HG03565 (cell line): ENCODE measurements around the gene ZNF516.
"Not testable (repeated sequence)": the region's sequence is repeated elsewhere in the genome, so short reads cannot be mapped to it uniquely, and the experiment has no call there.

ENCODE experiments used
- ATAC-seq: cut with Tn5 transposase; IDR thresholded peaks from one replicate; pipeline ENCODE4 v1.9.1; 2021; ENCODE audit warnings: mild to moderate bottlenecking, moderate library complexity; ENCODE audit not compliant: unreplicated experiment

ZNF516 gene

DNA sequence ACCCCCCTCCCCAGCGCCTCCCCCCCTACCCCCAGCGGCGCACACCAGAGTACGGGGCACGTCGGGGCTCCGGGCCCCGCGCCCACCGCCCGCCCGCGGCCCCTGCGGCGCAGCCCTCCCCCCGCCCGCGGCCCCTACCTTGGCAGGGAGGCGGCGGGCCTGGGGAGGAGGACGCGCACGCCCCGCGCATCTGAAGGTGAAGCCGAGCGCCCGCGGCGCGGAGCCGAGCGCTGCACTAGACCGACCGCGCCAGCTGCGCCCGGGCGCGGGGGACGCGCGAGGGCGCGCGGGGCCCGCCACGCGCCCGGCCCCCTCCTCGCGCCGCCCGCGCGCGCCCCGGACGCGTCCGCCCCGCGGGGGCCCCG, at the start of gene ZNF516:
TSS of gene ZNF516 (minus strand) at position 237 of the 365 bp plus-strand sequence. CDS start 52,188 bp downstream, outside the sequence.
- no peak for ATAC-seq

- ATAC-seq, result no peak
Measured at GRCh38 chr18:76538846-76539245, 43.8 kb upstream of the ZNF516 start.

DNA sequence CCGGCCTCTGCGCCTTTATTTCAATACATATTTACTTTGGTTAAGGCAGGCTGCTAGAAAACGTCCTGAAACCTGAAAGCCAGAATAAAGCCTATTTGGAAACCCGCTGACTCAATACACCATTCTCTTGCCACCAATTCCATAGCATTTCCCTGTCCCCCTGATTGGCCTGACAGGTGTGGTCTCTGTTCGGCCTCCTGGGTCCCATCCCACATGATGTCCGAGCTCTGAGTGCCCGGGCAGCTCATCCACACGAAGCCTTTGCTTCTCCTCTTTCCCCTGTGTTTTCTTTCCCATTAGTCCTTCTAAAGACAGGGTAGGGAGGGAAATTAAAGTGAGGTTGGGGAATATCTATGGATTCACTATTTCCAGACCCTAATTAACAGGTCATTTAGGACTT, 42.6 kb upstream of the ZNF516 start:
- no peak for ATAC-seq

DNA sequence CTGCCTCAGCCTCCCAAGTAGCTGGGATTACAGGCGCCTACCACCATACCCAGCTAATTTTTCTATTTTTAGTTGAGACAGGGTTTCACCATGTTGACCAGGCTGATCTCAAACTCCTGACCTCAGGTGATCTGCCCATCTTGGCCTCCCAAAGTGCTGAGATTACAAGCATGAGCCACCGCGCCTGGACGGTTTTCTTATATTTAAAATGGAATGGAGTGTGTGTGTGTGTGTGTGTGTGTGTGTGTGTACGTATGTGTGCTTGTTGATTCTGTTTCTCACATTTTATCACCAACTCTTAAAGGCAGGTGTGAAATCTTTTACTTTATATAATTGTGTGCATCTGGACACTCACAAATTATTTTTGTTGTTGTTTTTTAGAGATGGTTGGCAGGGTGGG, 41.6 kb upstream of the ZNF516 start:
- ATAC-seq, result not testable (repeated sequence)

DNA sequence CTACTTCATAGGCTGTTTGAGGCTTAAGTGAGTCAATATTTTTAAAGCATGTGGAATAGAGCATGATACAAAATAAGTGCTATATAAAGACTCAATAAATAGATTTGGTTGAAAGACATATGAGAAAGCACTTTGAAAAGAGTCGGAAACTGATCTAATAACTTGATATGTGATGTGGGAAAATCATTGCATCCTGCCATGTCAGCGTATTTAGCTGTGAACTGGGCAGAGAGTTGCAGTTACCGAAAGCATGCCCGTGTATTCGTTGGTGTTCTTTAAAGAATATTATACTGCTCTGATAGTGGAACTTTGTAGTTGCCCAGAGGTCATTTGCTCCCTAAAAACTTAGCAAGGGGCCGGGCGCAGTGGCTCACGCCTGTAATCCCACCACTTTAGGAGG, 37.8 kb upstream of the ZNF516 start:
- no peak for ATAC-seq

- no peak for ATAC-seq
Measured at GRCh38 chr18:76530846-76531245, 35.8 kb upstream of the ZNF516 start.

- no peak for ATAC-seq
Measured at GRCh38 chr18:76530391-76530790, 35.3 kb upstream of the ZNF516 start.

DNA sequence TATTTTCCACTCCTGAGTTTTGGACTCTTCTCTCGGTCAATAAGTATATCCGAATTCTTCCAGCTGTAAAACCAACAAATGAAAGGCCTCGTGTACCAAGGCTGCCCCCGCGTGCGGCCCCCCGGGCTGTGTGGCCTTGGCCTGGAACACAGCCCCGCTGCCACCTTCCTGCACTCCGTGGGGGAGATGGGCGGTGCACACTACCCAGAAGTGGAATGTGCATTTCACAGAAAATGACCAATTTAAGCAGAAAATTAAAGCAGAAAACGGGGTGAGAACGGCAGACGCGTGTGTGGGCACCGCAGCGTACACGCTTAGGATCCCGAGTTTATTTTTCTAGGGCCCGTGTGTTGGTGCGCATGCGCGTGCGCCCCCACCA, 34.4 kb upstream of the ZNF516 start:
- ATAC-seq, result no peak

- no peak for ATAC-seq
Measured at GRCh38 chr18:76528477-76529432, 33.7 kb upstream of the ZNF516 start.

GRCh38 chr18:76525911-76526310, 30.9 kb upstream of the ZNF516 start:
- no peak for ATAC-seq

DNA sequence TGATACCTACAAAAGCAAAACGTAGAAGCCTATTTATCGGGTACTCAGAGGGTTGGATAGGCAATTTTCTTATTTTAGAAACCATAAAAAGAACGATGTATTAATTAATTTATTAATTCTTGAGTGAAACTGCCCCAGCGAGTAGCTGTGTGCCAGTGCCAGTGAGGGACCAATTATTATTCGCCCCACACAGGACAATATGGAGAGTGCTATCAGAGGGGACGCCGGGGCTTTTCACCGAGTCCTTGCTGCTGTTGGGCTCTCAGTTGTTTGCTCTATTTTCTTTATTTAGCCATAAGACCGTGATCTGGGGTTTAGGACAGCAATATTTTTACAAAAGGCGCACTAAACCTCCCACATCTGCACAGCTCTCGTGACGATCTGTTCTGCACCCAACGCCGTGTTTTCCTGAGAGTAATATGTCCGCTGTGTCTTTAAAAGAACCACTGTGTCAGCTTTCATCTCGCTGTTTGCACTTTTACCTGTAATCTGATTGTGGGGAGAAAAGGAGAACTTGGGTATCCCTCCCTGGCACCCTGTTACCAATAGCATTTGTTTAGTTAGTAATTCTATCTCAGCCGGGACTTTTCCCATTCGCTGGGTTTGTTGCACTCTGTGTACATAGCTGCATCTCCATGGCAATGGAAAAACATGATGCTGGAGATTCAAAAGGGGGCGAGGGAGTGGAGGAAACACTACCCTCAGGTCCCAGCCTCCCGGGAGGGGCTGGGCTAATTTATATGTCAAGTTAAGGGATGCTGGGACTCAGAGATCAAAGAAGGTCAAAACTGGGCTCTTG, 30.1 kb upstream of the ZNF516 start:
- ATAC-seq, result no peak

DNA sequence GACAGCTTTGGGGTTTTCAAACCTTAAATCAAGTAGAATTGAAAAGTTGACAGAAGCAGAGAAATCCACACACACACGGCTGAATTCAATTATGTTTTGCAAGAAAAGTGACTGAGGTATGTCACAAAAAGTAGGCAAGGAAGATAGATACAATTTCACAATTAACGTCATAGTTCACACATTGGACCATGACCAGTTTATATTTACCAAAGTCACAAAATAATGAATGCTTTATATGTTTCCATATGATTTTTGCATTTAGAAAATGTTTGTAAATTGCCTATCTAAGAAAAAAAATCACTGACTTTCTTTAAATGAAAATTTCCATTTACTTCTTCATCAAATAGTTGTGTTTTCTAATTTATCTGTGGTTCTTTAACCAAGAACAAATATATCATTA, 29.4 kb upstream of the ZNF516 start:
- ATAC-seq, result no peak

DNA sequence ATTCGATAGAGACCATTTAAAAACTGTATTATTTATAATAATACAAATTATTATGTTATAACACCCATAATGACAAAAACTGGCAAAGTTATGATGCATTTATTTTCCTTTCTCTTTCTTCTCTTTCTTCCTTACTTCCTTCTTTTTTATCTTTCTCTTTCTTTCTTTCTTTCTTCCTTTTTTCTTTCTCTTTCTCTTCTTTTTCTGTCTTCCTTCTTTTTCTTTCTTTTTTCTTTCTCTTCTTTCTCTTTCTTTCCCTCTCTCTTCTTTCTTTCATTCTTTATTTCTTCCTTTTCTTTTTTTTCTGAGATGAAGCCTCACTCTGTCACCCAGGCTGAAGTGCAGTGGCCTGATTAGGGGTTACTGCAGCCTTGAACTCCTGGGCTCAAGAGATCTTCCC, 27.5 kb upstream of the ZNF516 start:
- ATAC-seq, result no peak

DNA sequence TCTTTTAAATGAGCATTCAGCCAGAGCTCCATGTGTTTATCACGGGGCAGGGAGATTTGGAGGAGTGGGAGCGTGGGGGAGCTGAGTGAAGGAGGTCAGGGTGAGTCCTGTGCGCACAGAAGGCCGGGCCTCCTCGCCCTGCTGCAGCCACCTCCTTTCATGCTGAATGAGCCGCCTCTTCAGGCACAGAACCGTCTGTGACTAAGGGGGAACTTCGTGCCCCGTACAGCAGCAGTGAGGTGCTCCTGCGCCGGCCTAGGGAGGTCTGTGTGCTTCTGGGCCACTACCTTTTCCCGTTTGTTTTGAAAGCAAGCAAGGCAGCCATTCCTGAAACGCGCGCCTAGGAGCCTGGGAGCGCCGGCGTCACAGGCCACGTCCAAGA, 27.1 kb upstream of the ZNF516 start:
- ATAC-seq, result no peak

DNA sequence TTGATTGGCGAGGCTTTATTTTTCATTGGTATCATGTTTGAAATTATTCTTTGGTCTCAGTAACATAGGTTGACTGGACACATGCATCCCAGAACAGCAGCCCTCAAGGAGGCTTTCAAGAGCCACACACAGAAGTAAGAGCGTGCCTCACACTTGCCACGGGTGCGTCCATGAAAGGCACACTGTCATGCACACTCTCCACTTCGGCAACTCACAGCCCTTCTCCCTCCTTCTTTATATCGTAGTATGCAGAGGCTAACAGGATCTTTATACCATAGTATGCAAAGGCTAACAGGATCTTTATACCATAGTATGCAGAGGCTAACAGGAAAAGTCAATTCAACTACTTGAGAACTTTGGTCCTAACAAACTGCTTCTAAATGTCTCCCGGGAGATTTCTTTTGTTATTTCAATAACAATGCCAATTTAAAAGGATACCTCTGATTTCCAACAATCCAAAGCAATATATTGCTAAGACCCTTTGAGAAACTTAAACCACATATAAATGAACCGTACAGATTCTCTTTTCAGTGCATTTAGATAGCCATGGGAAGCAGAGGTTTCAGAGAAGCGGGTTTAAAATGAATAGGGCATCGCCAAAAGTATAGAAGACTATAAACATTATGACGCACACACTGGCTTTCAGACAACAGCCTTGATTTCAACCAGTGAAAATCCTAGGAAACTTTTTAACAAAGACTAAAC, 26.5 kb upstream of the ZNF516 start:
- no peak for ATAC-seq

DNA sequence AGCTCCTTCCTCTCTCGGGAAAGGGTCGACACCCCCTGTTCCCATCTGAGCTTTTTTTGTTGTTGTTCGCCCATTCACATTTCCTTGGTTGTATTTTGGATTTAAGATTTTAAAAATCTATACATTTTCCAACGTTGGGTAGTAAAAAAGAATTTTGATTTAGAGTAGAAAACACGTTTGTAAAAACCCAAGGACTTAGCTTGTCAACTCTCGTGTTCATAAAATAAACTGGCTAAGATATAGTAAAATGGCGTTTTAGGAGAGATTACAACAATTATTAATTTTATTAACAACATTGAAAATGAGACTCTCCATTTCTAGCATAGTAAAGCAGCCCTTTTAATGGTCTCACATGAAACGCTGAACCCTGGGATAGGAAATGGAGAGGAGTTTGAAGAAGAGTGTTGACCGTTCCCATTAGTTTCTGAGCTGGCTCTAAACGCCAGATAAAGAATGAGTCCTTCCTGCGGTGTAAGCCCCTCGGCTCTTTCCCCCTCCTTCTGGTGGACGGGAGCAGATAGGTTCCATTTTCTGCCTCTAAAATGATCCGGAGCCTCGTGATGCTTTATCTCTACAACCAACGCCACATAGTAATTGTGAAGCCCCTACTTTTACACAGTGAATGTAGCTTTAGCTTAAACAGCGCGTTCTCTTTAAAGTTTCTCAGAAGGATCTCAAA, 24.0 kb upstream of the ZNF516 start:
- no peak for ATAC-seq

DNA sequence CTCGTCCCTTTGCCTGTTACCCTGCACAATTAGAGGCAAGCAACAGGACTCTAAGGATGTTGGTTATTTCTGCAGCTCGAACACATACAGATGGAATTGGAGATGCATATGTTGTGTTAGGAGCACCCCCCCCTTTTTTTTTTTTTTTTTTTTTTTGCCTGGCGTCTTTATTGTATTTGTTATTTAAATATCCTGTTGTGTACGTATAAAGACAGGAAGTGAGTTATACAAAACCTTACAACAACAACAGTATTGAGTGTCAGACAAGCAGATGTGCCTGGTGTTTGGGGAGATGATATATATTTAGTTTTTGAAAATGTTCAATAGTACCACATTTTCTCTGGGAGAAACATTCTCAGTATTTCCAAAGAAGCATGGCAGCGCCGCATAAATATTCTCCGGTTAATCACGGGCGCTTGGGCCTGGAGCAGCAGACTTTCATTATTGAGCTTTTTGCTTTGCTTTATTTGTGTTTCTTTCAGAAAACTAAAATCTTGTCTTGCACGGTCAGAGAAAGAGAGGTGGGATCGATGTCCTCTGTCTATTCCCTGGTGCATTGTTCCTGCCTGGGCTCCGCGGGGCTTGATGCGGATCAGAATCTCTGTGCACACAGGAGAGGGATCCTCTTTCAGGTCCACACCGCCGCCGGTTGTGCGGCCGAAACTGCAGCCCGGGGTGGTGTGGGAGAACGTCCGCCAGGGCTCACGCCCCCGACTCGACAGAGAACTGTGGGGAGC, 23.2 kb upstream of the ZNF516 start:
- ATAC-seq, result no peak

- no peak for ATAC-seq
Measured at GRCh38 chr18:76515576-76515975, 20.5 kb upstream of the ZNF516 start.

- ATAC-seq, result no peak
Measured at GRCh38 chr18:76514573-76514972, 19.5 kb upstream of the ZNF516 start.

GRCh38 chr18:76507830-76508385, 12.9 kb upstream of the ZNF516 start:
- ATAC-seq, result no peak
